BE2C (cell line): ENCODE measurements around the gene XKRX.

Source experiments
- DNase-seq: peaks from one replicate; pipeline ENCODE4 v3.0.0-alpha.2; 2020
- H3K27me3 ChIP-seq: fragments of 250-450 bp; sonication (Bioruptor Pico); 2 replicates; pipeline ENCODE4 v1.5.1; 2020; ENCODE audit warnings: mild to moderate bottlenecking
- H3K36me3 ChIP-seq: fragments of 250-450 bp; sonication (Bioruptor Pico); 2 replicates; pipeline ENCODE4 v1.5.1; 2020; ENCODE audit warnings: mild to moderate bottlenecking
- H3K4me1 ChIP-seq: fragments of 250-450 bp; sonication (Bioruptor Pico); 2 replicates; pipeline ENCODE4 v1.5.1; 2020
- H3K4me3 ChIP-seq: 2 replicates; pipeline ENCODE4 v1.5.1; 2011; ENCODE audit warnings: low read depth, low read length
- H3K9me3 ChIP-seq: fragments of 250-450 bp; sonication (Bioruptor Pico); 2 replicates; pipeline ENCODE4 v1.5.1; 2020
- TF ChIP-seq, protein P1 (sequence below): IDR thresholded peaks from 2 replicates; pipeline ENCODE4 v1.5.1; 2012; ENCODE audit warnings: mild to moderate bottlenecking, low read depth, low read length

The XKRX gene

DNA sequence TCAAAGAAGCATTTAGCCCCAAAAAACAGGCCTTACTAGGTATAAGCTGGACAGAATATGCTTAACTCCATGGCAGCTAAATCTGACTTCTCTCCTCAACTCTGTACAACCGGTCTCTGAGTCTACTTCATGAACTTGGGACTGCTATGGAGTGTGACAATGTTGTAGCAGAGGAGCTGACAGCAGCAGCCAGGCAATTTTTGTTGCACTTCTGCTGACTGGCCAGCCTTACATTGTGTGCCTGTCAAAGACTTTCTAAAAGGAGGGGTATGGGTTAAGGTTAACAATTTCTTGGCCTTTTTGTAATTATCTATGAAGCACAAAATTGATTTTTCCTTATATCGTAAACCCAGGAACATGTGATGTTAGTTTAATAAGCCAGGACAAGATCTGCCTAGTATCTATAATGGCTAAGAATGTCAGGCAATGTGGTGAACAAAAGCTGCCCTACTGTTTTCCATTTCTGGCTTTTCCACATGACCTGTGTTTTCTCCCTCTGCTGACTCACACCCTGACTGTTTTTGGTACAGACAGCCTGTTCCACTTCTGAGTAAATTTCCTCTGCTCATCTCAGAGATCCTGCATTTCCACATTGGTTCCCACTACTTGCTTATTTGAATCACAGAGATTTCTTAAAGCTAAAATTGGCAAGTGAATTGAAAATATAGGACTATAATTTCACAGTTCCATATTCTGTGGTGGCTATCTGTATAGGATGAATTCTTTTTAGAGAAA lies 63.9 kb downstream of the XKRX start:
- no peak for DNase-seq
- no peaks in the 10 kb centered on the region for H3K4me1 ChIP-seq
- H3K27me3 ChIP-seq, result no peaks in the 10 kb centered on the region
- no peaks in the 10 kb centered on the region for H3K9me3 ChIP-seq
- H3K4me3 ChIP-seq, result no peak overlapping the region
- TF ChIP-seq, protein P1, sequence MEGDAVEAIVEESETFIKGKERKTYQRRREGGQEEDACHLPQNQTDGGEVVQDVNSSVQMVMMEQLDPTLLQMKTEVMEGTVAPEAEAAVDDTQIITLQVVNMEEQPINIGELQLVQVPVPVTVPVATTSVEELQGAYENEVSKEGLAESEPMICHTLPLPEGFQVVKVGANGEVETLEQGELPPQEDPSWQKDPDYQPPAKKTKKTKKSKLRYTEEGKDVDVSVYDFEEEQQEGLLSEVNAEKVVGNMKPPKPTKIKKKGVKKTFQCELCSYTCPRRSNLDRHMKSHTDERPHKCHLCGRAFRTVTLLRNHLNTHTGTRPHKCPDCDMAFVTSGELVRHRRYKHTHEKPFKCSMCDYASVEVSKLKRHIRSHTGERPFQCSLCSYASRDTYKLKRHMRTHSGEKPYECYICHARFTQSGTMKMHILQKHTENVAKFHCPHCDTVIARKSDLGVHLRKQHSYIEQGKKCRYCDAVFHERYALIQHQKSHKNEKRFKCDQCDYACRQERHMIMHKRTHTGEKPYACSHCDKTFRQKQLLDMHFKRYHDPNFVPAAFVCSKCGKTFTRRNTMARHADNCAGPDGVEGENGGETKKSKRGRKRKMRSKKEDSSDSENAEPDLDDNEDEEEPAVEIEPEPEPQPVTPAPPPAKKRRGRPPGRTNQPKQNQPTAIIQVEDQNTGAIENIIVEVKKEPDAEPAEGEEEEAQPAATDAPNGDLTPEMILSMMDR, result no peak
- no peaks in the 10 kb centered on the region for H3K36me3 ChIP-seq
